ENCODE measurements around the gene C3orf20. TPM values are rescaled to one million over a fixed set of nuclear protein-coding genes. Genes with fewer than 3 reads are reported as not detected.

The C3orf20 gene
- total and polyA plus RNA-seq, 9 of the 15 experiments (the other 6 are each of a cell fraction or from before 2014, with no cell fraction given), result 0.04 TPM; not detected in 8

DNA sequence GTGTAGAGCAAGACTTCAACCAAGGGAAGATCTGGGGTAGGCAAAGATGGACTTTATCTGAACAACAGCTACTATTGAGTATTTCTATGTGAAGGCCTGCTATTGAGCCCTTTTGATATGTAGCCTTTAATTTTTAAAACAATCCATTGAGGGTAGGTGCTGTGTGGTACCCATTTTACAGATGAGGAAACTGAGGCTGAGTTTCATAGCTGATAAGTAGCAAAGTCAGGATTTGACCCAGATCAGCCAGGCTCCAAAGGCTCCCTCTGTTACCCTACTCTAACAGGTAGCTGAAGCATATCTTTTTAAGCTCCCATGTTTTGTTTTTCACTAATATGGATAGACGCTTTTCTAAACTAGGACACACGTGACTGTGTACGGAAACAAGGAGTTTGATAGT is 141.4 kb downstream of the C3orf20 start:
- BruUV-seq (replicated peaks), result no TSS peak
- Histone ChIP-seq H3K9ac (ENCODE audit: insufficient read depth in 1 of 2, low read depth in 2 of 2, low read length in 2 of 2) (no peak overlapping the region), H3K79me2 (ENCODE audit: control insufficient read depth, insufficient read depth, low read length) (no peaks in the 10 kb centered on the region)
- peak in 1 of 2 experiments; percentile 49; a peak in 1 of 4 replicates for TF ChIP-seq KDM1A (IDR thresholded peaks at IDR 0.05)
- TF ChIP-seq KLF10 (CRISPR knock-in tag; IDR thresholded peaks at IDR 0.05), result no peak
- TF ChIP-seq SRF (CRISPR knock-in tag; IDR thresholded peaks at IDR 0.05), result no peak
- peak; percentile 95 for TF ChIP-seq RBM25 (IDR thresholded peaks at IDR 0.05; ENCODE audit: low read depth, low read length, severe bottlenecking)
- TF ChIP-seq SIN3B (IDR thresholded peaks at IDR 0.05; ENCODE audit: low read depth), result no peak
- TF ChIP-seq UBTF (IDR thresholded peaks at IDR 0.05; ENCODE audit: borderline replicate concordance in 1 of 2, low read depth in 2 of 2, low read length in 2 of 2), result no peak
- TF ChIP-seq, protein P1, sequence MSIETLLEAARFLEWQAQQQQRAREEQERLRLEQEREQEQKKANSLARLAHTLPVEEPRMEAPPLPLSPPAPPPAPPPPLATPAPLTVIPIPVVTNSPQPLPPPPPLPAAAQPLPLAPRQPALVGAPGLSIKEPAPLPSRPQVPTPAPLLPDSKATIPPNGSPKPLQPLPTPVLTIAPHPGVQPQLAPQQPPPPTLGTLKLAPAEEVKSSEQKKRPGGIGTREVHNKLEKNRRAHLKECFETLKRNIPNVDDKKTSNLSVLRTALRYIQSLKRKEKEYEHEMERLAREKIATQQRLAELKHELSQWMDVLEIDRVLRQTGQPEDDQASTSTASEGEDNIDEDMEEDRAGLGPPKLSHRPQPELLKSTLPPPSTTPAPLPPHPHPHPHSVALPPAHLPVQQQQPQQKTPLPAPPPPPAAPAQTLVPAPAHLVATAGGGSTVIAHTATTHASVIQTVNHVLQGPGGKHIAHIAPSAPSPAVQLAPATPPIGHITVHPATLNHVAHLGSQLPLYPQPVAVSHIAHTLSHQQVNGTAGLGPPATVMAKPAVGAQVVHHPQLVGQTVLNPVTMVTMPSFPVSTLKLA (conservative IDR thresholded peaks at IDR 0.05), result no peak
- TF ChIP-seq POLR2H (tag; IDR thresholded peaks at IDR 0.05; ENCODE audit: low read depth), result no peak
- TF ChIP-seq SMARCA5 (IDR thresholded peaks at IDR 0.05), result 0 out of 2 replicates have a peak, but pooled peaks have one; percentile 37
- no peak for TF ChIP-seq ZNF766 (CRISPR knock-in tag; conservative IDR thresholded peaks at IDR 0.05)
- TF ChIP-seq, protein P2, sequence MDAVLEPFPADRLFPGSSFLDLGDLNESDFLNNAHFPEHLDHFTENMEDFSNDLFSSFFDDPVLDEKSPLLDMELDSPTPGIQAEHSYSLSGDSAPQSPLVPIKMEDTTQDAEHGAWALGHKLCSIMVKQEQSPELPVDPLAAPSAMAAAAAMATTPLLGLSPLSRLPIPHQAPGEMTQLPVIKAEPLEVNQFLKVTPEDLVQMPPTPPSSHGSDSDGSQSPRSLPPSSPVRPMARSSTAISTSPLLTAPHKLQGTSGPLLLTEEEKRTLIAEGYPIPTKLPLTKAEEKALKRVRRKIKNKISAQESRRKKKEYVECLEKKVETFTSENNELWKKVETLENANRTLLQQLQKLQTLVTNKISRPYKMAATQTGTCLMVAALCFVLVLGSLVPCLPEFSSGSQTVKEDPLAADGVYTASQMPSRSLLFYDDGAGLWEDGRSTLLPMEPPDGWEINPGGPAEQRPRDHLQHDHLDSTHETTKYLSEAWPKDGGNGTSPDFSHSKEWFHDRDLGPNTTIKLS (IDR thresholded peaks at IDR 0.05; ENCODE audit: borderline replicate concordance, low read depth), result no peak
- TF ChIP-seq PHB2 (IDR thresholded peaks at IDR 0.05; ENCODE audit: low read depth), result no peak
- no peak for TF ChIP-seq BDP1 (IDR thresholded peaks at IDR 0.05; ENCODE audit: insufficient read depth, insufficient read length)
- no peak for TF ChIP-seq HMG20B (CRISPR knock-in tag; IDR thresholded peaks at IDR 0.05)
- TF ChIP-seq RBBP5 (IDR thresholded peaks at IDR 0.05; ENCODE audit: borderline replicate concordance, insufficient read depth, low read length, poor library complexity, severe bottlenecking), result no peak
- TF ChIP-seq BCOR (IDR thresholded peaks at IDR 0.05), result peak; percentile 78
- no peak for TF ChIP-seq FUS (optimal IDR thresholded peaks at IDR 0.05; ENCODE audit: low read depth, low read length)
- no peak for TF ChIP-seq ZNF79 (CRISPR knock-in tag; IDR thresholded peaks at IDR 0.05; ENCODE audit: low read depth)
- TF ChIP-seq NEUROD1 (IDR thresholded peaks at IDR 0.05; ENCODE audit: borderline replicate concordance, low read depth, low read length, partially characterized antibody), result no peak

More for the DNA sequence above, 141.4 kb downstream of the C3orf20 start:
- ChIA-PET CTCF (ENCODE audit: low intra/inter-chr PET ratio) (no interaction called here), POLR2A (interaction anchor here (2.0 kb wide), 1 partner anchor 16 kb away, joined by 6 read pairs; no protein-coding TSS in a partner anchor)
- no peak overlapping the region for H3K27ac ChIP-seq (ENCODE audit: extremely low read depth, low read depth, low read length)
- DNase-seq (ENCODE audit: extremely low read depth in 1 of 4, low spot score in 3 of 4) (no peak), ATAC-seq (no peak), FAIRE-seq (no peak)
- H4K20me1 ChIP-seq (replicated peaks; ENCODE audit: control insufficient read depth, insufficient read depth, low read length), result peaks cover 17% of the 10 kb centered on the region
- H3K36me3 ChIP-seq (ENCODE audit: control insufficient read depth, insufficient read depth, low read length), result no peaks in the 10 kb centered on the region
- peaks cover 70 to 92% of the 10 kb centered on the region in 2 experiments for H3K27me3 ChIP-seq (ENCODE audit: control insufficient read depth in 2 of 2, insufficient read depth in 2 of 2, low read length in 2 of 2)
- H3K9me1 ChIP-seq (ENCODE audit: control insufficient read depth, insufficient read depth, low read length), result no peaks in the 10 kb centered on the region
- H3K9me3 ChIP-seq (replicated peaks; ENCODE audit: control insufficient read depth, insufficient read depth, low read depth, low read length), result no peaks in the 10 kb centered on the region
- WGBS (ENCODE audit: insufficient coverage, low coverage, missing lambda C conversion rate), result 0% methylated on average over 3 of the region's 3 CpGs
- no peak overlapping the region for H3K4me3 ChIP-seq
- H3K4me2 ChIP-seq (ENCODE audit: insufficient read depth, low read length), result no peak overlapping the region
- no peak overlapping the region for H2AFZ ChIP-seq (ENCODE audit: low read depth, low read length)
- intact Hi-C loops (cut with micrococcal nuclease), result no loop called here
- H3K4me1 ChIP-seq (replicated peaks in 1 of 2; ENCODE audit: control insufficient read depth in 2 of 2, insufficient read depth in 2 of 2, low read length in 2 of 2), result peaks cover 0 to 5% of the 10 kb centered on the region in 2 experiments; a peak in 1 of 5 replicates
- in situ Hi-C loops (cut with MboI), result no loop called here
